RKO (cell line): ENCODE data around the gene CD244.

Experiments
- DNase-seq: peaks from one replicate; pipeline ENCODE4 v3.0.0-alpha.2; 2016; ENCODE audit warnings: low spot score

The CD244 gene

GRCh38 chr1:160844447-160845232, 18.0 kb downstream of the CD244 start:
- no peak for DNase-seq

GRCh38 chr1:160841079-160841478, 21.6 kb downstream of the CD244 start:
- DNase-seq = no peak

- DNase-seq = no peak
Observed at GRCh38 chr1:160839746-160840145, 22.9 kb downstream of the CD244 start.

- DNase-seq = no peak
Observed at GRCh38 chr1:160838888-160839287, 23.8 kb downstream of the CD244 start.

- peak; percentile 44 for DNase-seq
Observed at GRCh38 chr1:160837558-160838205, 25.0 kb downstream of the CD244 start.

GRCh38 chr1:160836981-160837557, 25.6 kb downstream of the CD244 start:
- DNase-seq = no peak

GRCh38 chr1:160836561-160836960, 26.1 kb downstream of the CD244 start:
- no peak for DNase-seq

- no peak for DNase-seq
Observed at GRCh38 chr1:160835751-160836150, 26.9 kb downstream of the CD244 start.

- peak; percentile 56 for DNase-seq
Observed at GRCh38 chr1:160834945-160835565, 27.6 kb downstream of the CD244 start.

- peak; percentile 46 for DNase-seq
Observed at GRCh38 chr1:160830321-160831153, 32.1 kb downstream of the CD244 start.

- no peak for DNase-seq
Observed at GRCh38 chr1:160829766-160830165, 32.9 kb downstream of the CD244 start.

- DNase-seq = peak; percentile 8
Observed at GRCh38 chr1:160827418-160827817, 35.3 kb downstream of the CD244 start.

GRCh38 chr1:160826546-160826945, 36.1 kb downstream of the CD244 start:
- DNase-seq = no peak

- DNase-seq = no peak
Observed at GRCh38 chr1:160823296-160823695, 39.4 kb downstream of the CD244 start.

- no peak for DNase-seq
Observed at GRCh38 chr1:160821627-160822026, 41.1 kb downstream of the CD244 start.

GRCh38 chr1:160819186-160819585, 43.5 kb downstream of the CD244 start:
- no peak for DNase-seq

- DNase-seq = no peak
Observed at GRCh38 chr1:160818207-160818937, 44.3 kb downstream of the CD244 start.

- no peak for DNase-seq
Observed at GRCh38 chr1:160814856-160815255, 47.8 kb downstream of the CD244 start.

GRCh38 chr1:160814316-160814715, 48.4 kb downstream of the CD244 start:
- DNase-seq = no peak

- peak; percentile 68 for DNase-seq
Observed at GRCh38 chr1:160813215-160813614, 49.5 kb downstream of the CD244 start.

- no peak for DNase-seq
Observed at GRCh38 chr1:160811147-160811546, 51.5 kb downstream of the CD244 start.
